Measurements from ENCODE around the gene YIPF2. TPM values are rescaled to one million over a fixed set of nuclear protein-coding genes. Genes with fewer than 3 reads are reported as not detected.
A peak's percentile ranks its signal among the peaks of the same experiment; 100 is the strongest.

Gene YIPF2
- total RNA-seq, 3 donors from 2014 or later (not counting 1 experiment from before 2014, with no cell fraction given), result 26.4 to 27.8 (median 27.2) TPM

DNA sequence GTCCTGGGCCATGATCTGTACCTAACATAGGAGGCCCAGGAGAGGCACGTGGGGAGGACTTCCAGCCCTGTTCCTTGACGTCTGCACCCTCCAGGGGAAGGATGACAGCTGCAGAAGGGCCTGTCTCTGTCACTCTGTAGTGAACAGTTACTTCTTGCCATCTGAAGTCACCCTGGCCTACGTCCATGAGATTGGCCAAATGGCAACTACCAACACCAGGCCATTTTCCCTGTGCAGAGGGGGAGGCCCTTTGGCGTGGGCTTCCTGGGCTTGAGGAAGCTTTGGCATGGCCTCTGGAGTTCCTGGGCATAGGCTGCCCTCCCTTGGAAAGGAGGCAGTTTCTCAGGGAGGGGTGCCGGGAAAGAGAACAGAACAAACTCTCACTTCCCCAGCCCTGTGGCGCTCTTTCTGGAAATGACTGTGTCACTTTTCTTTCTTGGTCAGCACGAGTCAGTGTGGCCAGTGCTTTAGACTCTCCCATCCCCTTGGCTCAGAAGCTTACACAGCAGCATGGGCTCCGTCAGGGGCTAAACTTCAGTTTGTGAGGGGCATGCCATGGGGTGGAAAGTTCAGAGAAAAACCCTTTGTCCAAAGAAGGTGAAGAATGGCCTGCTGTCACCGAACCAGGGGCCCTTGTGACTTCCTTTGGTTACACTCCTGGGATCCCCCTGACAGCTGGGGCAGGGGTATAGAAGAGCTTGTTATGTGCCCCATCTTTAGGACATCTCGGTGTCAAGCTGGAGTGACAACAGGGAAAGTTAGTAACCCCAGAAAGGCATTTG, 51.8 kb downstream of the YIPF2 start:
- WGBS (ENCODE audit: insufficient coverage), result 58% methylated on average over 10 of the region's 10 CpGs
- Histone ChIP-seq H3K36me3 (ENCODE audit: control insufficient read depth, insufficient read depth, low read length) (no peaks in the 10 kb centered on the region), H3K4me3 (ENCODE audit: low read length) (no peak overlapping the region), H3K4me1 (ENCODE audit: control insufficient read depth, insufficient read depth, low read length) (peaks cover 39% of the 10 kb centered on the region), H3K27me3 (ENCODE audit: control insufficient read depth, insufficient read depth, low read length) (no peaks in the 10 kb centered on the region), H3K9me3 (ENCODE audit: control insufficient read depth, insufficient read depth, low read length) (no peaks in the 10 kb centered on the region), H3K27ac (ENCODE audit: low read length) (no peak overlapping the region)
- DNase-seq (no peak), ATAC-seq (no peak)
- no peaks in the 10 kb centered on the region for H3K9me3 Mint-ChIP-seq
- no peaks in the 10 kb centered on the region for H3K27me3 Mint-ChIP-seq (ENCODE audit: low read depth in 2 of 2)
- H3K27ac Mint-ChIP-seq, result no peak overlapping the region
- intact Hi-C loops (cut with micrococcal nuclease), result no loop called here
- TF ChIP-seq, protein P1, sequence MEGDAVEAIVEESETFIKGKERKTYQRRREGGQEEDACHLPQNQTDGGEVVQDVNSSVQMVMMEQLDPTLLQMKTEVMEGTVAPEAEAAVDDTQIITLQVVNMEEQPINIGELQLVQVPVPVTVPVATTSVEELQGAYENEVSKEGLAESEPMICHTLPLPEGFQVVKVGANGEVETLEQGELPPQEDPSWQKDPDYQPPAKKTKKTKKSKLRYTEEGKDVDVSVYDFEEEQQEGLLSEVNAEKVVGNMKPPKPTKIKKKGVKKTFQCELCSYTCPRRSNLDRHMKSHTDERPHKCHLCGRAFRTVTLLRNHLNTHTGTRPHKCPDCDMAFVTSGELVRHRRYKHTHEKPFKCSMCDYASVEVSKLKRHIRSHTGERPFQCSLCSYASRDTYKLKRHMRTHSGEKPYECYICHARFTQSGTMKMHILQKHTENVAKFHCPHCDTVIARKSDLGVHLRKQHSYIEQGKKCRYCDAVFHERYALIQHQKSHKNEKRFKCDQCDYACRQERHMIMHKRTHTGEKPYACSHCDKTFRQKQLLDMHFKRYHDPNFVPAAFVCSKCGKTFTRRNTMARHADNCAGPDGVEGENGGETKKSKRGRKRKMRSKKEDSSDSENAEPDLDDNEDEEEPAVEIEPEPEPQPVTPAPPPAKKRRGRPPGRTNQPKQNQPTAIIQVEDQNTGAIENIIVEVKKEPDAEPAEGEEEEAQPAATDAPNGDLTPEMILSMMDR (IDR thresholded peaks at IDR 0.05), result no peak
- no peaks in the 10 kb centered on the region for H3K36me3 Mint-ChIP-seq
- H3K4me3 Mint-ChIP-seq, result no peak overlapping the region
- peaks cover 16 to 25% of the 10 kb centered on the region in 2 donors for H3K4me1 Mint-ChIP-seq

DNA sequence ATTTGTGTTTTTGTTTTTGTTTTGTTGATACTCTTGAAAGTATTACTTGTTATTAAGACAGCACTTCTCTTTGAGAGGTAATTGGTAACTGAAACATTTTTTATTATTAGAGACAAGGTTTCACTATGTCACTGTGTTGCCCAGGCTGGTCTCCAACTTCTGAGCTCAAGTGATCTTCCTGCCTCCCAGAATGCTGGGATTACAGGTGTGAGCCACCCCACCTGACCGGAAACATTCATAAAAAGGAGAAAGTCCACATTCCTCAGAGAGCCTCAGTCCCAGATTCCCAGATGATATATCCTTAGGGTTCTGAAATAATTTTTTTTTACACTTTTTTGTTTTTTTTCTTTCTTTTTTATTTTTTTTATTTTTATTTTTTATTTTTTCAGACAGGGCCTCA, 54.4 kb downstream of the YIPF2 start:
- peak overlapping the region; percentile 47 for H3K4me3 Mint-ChIP-seq
- intact Hi-C loops (cut with micrococcal nuclease), result no loop called here
- no peaks in the 10 kb centered on the region for H3K36me3 ChIP-seq (ENCODE audit: control insufficient read depth, insufficient read depth, low read length)
- H3K4me1 Mint-ChIP-seq, result peaks cover 12 to 35% of the 10 kb centered on the region in 2 donors
- H3K27ac ChIP-seq (ENCODE audit: low read length), result no peak overlapping the region
- TF ChIP-seq, protein P1 (IDR thresholded peaks at IDR 0.05), result no peak
- DNase-seq, result no peak
- no peaks in the 10 kb centered on the region for H3K27me3 ChIP-seq (ENCODE audit: control insufficient read depth, insufficient read depth, low read length)
- H3K36me3 Mint-ChIP-seq, result no peaks in the 10 kb centered on the region
- no peaks in the 10 kb centered on the region for H3K27me3 Mint-ChIP-seq (ENCODE audit: low read depth in 2 of 2)
- no peak overlapping the region for H3K4me3 ChIP-seq (ENCODE audit: low read length)
- WGBS (ENCODE audit: insufficient coverage), result 83% methylated on average over 1 of the region's 1 CpG
- no peaks in the 10 kb centered on the region for H3K9me3 ChIP-seq (ENCODE audit: control insufficient read depth, insufficient read depth, low read length)
- H3K9me3 Mint-ChIP-seq, result no peaks in the 10 kb centered on the region
- peaks cover 39% of the 10 kb centered on the region for H3K4me1 ChIP-seq (ENCODE audit: control insufficient read depth, insufficient read depth, low read length)
- no peak overlapping the region for H3K27ac Mint-ChIP-seq
- ATAC-seq, result no peak

DNA sequence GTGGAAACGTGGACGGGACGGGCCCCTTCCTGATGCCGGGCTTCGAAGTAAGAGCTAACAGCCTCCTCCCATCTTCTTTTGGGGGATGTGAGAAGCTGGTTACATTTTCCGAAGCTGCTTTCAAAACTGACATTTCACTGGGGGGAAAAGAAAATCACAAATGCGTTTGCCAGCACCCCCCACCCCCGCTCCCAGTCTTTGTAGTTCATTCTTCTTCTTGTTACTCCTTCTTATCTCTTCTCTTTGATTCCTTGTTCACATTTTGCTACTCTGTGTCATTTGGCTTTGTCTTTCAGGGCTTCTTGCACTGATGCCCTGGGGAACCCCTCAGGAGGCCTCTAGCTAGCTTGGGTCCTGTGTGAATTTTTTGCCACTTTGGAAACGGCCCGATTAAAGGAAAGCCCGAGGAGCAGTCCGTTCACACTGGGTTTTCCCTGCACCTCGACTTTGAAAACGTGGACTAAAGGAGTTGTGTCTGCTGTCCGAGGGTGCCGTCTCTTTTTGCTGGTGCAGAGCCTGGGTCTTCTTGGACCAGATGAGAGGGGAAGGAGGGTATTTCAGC, 55.8 kb downstream of the YIPF2 start:
- no peak overlapping the region for H3K27ac ChIP-seq (ENCODE audit: low read length)
- intact Hi-C loops (cut with micrococcal nuclease), result no loop called here
- H3K4me3 ChIP-seq (ENCODE audit: low read length), result peak overlapping the region; percentile 57
- no peaks in the 10 kb centered on the region for H3K36me3 ChIP-seq (ENCODE audit: control insufficient read depth, insufficient read depth, low read length)
- H3K36me3 Mint-ChIP-seq, result no peaks in the 10 kb centered on the region
- no peaks in the 10 kb centered on the region for H3K9me3 Mint-ChIP-seq
- no peaks in the 10 kb centered on the region for H3K9me3 ChIP-seq (ENCODE audit: control insufficient read depth, insufficient read depth, low read length)
- H3K4me3 Mint-ChIP-seq, result peak overlapping the region; percentile 78
- no peaks in the 10 kb centered on the region for H3K27me3 ChIP-seq (ENCODE audit: control insufficient read depth, insufficient read depth, low read length)
- TF ChIP-seq, protein P1 (IDR thresholded peaks at IDR 0.05), result no peak
- ATAC-seq (no peak), DNase-seq (peak in 1 of 2 donors; percentile 39)
- peaks cover 36% of the 10 kb centered on the region for H3K4me1 ChIP-seq (ENCODE audit: control insufficient read depth, insufficient read depth, low read length)
- peak overlapping the region; percentile 60 to 76 for H3K27ac Mint-ChIP-seq
- 33% methylated on average over 13 of the region's 16 CpGs for WGBS (ENCODE audit: insufficient coverage)
- peaks cover 9 to 27% of the 10 kb centered on the region in 2 donors for H3K4me1 Mint-ChIP-seq
- no peaks in the 10 kb centered on the region for H3K27me3 Mint-ChIP-seq (ENCODE audit: low read depth in 2 of 2)

Other genes with a start within 250 kb of the YIPF2 start
- gene QTRT1, start 227.2 kb downstream of the YIPF2 start, total RNA-seq, result 10 to 100 TPM; 29.0 to 37.5 (median 29.9) TPM
- 100 to 1,000 TPM; 419 to 491 (median 428) TPM for gene DNM2, start 210.6 kb downstream of the YIPF2 start, total RNA-seq
- gene TMED1, start 92.4 kb downstream of the YIPF2 start, total RNA-seq, result 10 to 100 TPM; 20.5 to 27.8 (median 27.4) TPM
- gene C19orf38, start 80.2 kb downstream of the YIPF2 start, total RNA-seq, result 1 to 10 TPM; 2.9 to 9.9 (median 6.2) TPM
- 10 to 100 TPM; 13.4 to 21.3 (median 19.8) TPM for gene CARM1, start 57.1 kb downstream of the YIPF2 start, total RNA-seq
- gene TIMM29, start 172 bp upstream of the YIPF2 start, total RNA-seq, result 10 to 100 TPM; 20.7 to 30.9 (median 24.1) TPM
- gene SMARCA4, start 32.4 kb upstream of the YIPF2 start, total RNA-seq, result 10 to 100 TPM; 85.4 to 96.1 (median 93.6) TPM
- gene LDLR, start 160.8 kb upstream of the YIPF2 start, total RNA-seq, result 100 to 1,000 TPM in 2 of 3 donors, 10 to 100 TPM in 1; 84.7 to 172 (median 112) TPM
- 1 to 10 TPM; 1.7 to 6.1 (median 4.1) TPM for gene SPC24, start 227.1 kb upstream of the YIPF2 start, total RNA-seq

All from natural killer cell (primary cell).